Measurements from ENCODE around the gene SMIM22. TPM values are rescaled to one million over a fixed set of nuclear protein-coding genes. Genes with fewer than 3 reads are reported as not detected.

SMIM22 gene
- total RNA-seq, 4 donors from 2014 or later, result not detected

- TF ChIP-seq, protein P1, sequence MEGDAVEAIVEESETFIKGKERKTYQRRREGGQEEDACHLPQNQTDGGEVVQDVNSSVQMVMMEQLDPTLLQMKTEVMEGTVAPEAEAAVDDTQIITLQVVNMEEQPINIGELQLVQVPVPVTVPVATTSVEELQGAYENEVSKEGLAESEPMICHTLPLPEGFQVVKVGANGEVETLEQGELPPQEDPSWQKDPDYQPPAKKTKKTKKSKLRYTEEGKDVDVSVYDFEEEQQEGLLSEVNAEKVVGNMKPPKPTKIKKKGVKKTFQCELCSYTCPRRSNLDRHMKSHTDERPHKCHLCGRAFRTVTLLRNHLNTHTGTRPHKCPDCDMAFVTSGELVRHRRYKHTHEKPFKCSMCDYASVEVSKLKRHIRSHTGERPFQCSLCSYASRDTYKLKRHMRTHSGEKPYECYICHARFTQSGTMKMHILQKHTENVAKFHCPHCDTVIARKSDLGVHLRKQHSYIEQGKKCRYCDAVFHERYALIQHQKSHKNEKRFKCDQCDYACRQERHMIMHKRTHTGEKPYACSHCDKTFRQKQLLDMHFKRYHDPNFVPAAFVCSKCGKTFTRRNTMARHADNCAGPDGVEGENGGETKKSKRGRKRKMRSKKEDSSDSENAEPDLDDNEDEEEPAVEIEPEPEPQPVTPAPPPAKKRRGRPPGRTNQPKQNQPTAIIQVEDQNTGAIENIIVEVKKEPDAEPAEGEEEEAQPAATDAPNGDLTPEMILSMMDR (IDR thresholded peaks at IDR 0.05 in 4 of 5, conservative IDR thresholded peaks at IDR 0.05 in 1 of 5), result no peak
- TF ChIP-seq POLR2A (IDR thresholded peaks at IDR 0.05), result no peak
- Histone ChIP-seq H3K9me3 (no peaks in the 10 kb centered on the region), H3K4me3 (no peak overlapping the region), H3K27ac (no peak overlapping the region), H3K36me3 (peaks cover 0 to 42% of the 10 kb centered on the region in 2 donors), H3K4me1 (peaks cover 11 to 17% of the 10 kb centered on the region in 2 donors), H3K27me3 (no peaks in the 10 kb centered on the region)
- ATAC-seq (no peak), DNase-seq (no peak)
- intact Hi-C loops (cut with DNase I; ENCODE audit: low total_unique reads), result loop anchor here (2.0 to 5.0 kb wide), 2 partner anchors 35 to 43 kb away; partner anchors contain the start of genes GLYR1 and UBN1
- in situ Hi-C loops (cut with MboI; ENCODE audit: low sequenced_read_pairs in 4 of 4), result no loop called here
Observed at GRCh38 chr16:4803898-4804762, 9.0 kb downstream of the SMIM22 start.

DNA sequence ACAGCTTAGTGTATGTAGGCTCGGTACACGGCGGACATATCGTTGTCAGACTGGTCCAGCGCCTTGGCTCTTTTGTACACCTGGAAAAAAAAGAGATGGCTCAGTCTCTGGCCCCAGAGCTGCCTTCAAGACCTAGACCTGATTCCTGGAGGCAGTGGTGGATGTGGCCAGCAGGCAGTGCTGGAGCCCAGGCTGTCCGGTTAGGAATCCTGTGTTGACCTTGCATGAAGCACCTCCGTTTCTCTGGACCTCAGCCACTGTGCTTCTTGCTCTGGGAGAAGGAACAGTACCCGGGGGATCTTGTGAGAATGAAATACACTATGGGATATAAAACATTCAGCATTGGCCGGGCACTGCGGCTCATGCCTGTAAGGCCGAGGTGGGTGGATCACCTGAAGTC lies 10.1 kb downstream of the SMIM22 start:
- no peak overlapping the region for H3K27ac ChIP-seq
- ATAC-seq (no peak), DNase-seq (no peak)
- no peak overlapping the region for H3K4me3 ChIP-seq
- no peak for TF ChIP-seq POLR2A (IDR thresholded peaks at IDR 0.05)
- TF ChIP-seq, protein P1 (IDR thresholded peaks at IDR 0.05 in 4 of 5, conservative IDR thresholded peaks at IDR 0.05 in 1 of 5), result no peak
- H3K27me3 ChIP-seq, result no peaks in the 10 kb centered on the region
- intact Hi-C loops (cut with DNase I; ENCODE audit: low total_unique reads) (no loop called here), in situ Hi-C loops (cut with MboI; ENCODE audit: low sequenced_read_pairs in 4 of 4) (no loop called here)
- H3K36me3 ChIP-seq, result peaks cover 0 to 53% of the 10 kb centered on the region in 2 donors
- peaks cover 9 to 17% of the 10 kb centered on the region in 2 donors for H3K4me1 ChIP-seq
- no peaks in the 10 kb centered on the region for H3K9me3 ChIP-seq

- DNase-seq (no peak), ATAC-seq (no peak)
- Histone ChIP-seq H3K27ac (no peak overlapping the region), H3K27me3 (no peaks in the 10 kb centered on the region), H3K4me1 (peaks cover 3 to 15% of the 10 kb centered on the region in 2 donors), H3K36me3 (peaks cover 0 to 61% of the 10 kb centered on the region in 2 donors), H3K9me3 (no peaks in the 10 kb centered on the region), H3K4me3 (no peak overlapping the region)
- intact Hi-C loops (cut with DNase I; ENCODE audit: low total_unique reads) (no loop called here), in situ Hi-C loops (cut with MboI; ENCODE audit: low sequenced_read_pairs in 4 of 4) (no loop called here)
- TF ChIP-seq POLR2A (IDR thresholded peaks at IDR 0.05), result no peak
- TF ChIP-seq, protein P1 (IDR thresholded peaks at IDR 0.05 in 4 of 5, conservative IDR thresholded peaks at IDR 0.05 in 1 of 5), result no peak
Observed at GRCh38 chr16:4806280-4806679, 11.1 kb downstream of the SMIM22 start.

DNA sequence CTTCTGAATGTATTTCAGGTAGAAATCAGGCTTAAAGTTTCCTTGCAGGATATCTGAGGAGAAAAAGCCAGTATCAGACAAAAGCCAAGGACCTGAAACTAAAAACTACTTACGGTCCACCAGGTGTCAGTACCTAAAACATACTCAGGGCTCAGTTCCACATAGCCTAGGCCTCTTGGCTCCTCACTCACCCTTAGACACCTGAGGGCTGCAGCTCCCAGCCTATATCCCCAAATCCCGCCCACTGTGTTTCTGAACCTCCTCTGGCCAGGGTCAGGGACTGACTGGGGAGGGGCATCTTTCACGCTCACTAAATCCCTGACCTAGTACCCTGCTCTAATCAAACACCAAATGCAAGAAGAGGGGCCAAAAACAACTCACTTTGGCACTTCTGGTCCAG lies 16.1 kb downstream of the SMIM22 start:
- DNase-seq, result no peak
- no peak overlapping the region for H3K27ac ChIP-seq
- H3K27me3 ChIP-seq, result no peaks in the 10 kb centered on the region
- no peak overlapping the region for H3K4me3 ChIP-seq
- H3K9me3 ChIP-seq, result no peaks in the 10 kb centered on the region
- TF ChIP-seq, protein P1 (IDR thresholded peaks at IDR 0.05 in 4 of 5, conservative IDR thresholded peaks at IDR 0.05 in 1 of 5), result no peak
- no peak for TF ChIP-seq POLR2A (IDR thresholded peaks at IDR 0.05)
- ATAC-seq, result no peak
- intact Hi-C loops (cut with DNase I; ENCODE audit: low total_unique reads) (no loop called here), in situ Hi-C loops (cut with MboI; ENCODE audit: low sequenced_read_pairs in 4 of 4) (no loop called here)
- H3K4me1 ChIP-seq, result peaks cover 19% of the 10 kb centered on the region in 2 donors
- H3K36me3 ChIP-seq, result peaks cover 0 to 74% of the 10 kb centered on the region in 2 donors

All from gastrocnemius medialis (tissue), 4 donors.